Neuron (in vitro differentiated cells): ENCODE measurements around the gene GFOD1.

Experiments used
- H2AFZ ChIP-seq: one replicate; pipeline ENCODE4 v1.6.1; 2013; ENCODE audit warnings: low read depth, mild to moderate bottlenecking, inconsistent platforms, low read length, moderate library complexity
- H3K27me3 ChIP-seq: one replicate; pipeline ENCODE4 v1.6.1; 2013; ENCODE audit warnings: low read length; ENCODE audit not compliant: insufficient read depth
- H3K36me3 ChIP-seq: one replicate; pipeline ENCODE4 v1.6.1; 2013; ENCODE audit warnings: low read length; ENCODE audit not compliant: insufficient read depth
- H3K4me1 ChIP-seq: one replicate; pipeline ENCODE4 v1.6.1; 2013; ENCODE audit warnings: low read length; ENCODE audit not compliant: insufficient read depth
- H3K4me3 ChIP-seq: 2 replicates; pipeline ENCODE4 v1.5.1; 2013; ENCODE audit warnings: mild to moderate bottlenecking, low read length, moderate library complexity
- H3K9me3 ChIP-seq: one replicate; pipeline ENCODE4 v1.6.1; 2013; ENCODE audit warnings: low read length

Gene GFOD1

DNA sequence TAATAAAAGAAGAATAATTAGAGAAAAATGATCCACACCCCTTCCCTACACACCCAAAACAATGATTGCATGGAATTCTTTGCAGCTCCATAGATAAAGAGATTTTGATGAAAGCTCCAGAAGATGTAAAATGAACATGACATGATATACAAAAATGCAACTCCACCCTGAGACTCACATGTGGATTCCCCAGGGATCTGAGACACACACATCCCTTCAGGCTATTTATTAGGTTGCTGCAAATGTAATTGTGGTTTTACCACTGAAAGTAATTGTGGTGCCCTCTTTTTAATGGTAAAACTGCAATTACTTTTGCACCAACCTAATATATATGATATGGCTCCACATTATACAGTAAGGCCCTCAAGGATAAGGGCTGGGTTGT lies 118.7 kb downstream of the GFOD1 start:
- Histone ChIP-seq H3K27me3 (no peaks in the 10 kb centered on the region), H3K4me1 (peaks cover 20% of the 10 kb centered on the region), H3K9me3 (no peaks in the 10 kb centered on the region), H3K4me3 (no peak overlapping the region), H3K36me3 (no peaks in the 10 kb centered on the region), H2AFZ (no peak overlapping the region)

DNA sequence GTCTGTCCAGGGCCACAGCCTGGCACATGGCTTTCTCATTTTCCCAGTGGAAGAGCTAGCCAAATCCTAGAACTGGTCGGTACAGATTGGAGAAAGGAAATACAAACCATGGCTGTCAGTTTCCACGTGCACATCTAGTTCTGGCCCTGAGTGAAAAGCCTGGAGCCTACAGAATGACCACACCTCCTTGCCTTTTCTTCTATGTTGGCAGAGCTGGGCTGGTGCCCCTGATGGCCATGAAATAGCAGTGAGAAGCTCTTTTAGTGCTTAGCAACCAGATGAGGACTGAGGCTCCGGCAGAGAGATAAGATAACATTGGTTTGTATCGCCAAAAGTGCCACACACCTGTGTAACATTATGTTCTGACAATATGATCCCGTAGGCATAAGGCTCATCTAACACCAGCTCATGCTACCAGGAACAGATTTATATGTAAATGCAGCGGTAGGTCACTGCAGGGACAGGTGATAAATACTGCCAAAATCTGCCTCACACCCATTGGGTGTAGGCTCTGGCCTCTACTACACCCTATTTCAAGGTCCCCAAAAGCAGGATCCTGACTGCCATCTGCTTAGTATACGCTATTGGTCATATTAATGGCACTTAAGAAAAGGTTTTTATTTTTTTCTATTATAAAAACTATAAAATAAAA lies 119.2 kb downstream of the GFOD1 start:
- Histone ChIP-seq H3K4me3 (no peak overlapping the region), H3K27me3 (no peaks in the 10 kb centered on the region), H2AFZ (no peak overlapping the region), H3K4me1 (peaks cover 20% of the 10 kb centered on the region), H3K9me3 (no peaks in the 10 kb centered on the region), H3K36me3 (no peaks in the 10 kb centered on the region)

DNA sequence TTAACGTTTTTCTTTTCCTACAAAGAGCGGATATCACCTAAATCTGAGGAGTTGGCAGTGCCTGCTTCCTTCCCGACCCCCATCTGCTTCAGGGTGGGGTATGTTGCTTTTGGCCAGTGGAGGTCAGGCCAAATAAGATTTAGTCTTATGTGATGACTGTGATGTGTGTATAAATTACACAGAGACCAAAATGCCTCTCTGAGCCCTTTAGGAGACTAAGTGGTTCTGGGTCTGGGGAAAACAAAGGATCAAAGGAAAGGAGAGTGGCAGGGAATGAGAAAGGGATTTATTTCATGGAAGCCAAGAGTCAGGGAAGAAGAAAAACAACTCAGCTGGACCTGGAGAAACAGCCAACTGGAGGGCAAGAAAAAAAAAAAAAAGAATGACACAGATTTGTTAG lies 120.0 kb downstream of the GFOD1 start:
- H3K27me3 ChIP-seq: no peaks in the 10 kb centered on the region
- no peaks in the 10 kb centered on the region for H3K36me3 ChIP-seq
- peaks cover 23% of the 10 kb centered on the region for H3K4me1 ChIP-seq
- H3K9me3 ChIP-seq: no peaks in the 10 kb centered on the region
- no peak overlapping the region for H3K4me3 ChIP-seq
- no peak overlapping the region for H2AFZ ChIP-seq

DNA sequence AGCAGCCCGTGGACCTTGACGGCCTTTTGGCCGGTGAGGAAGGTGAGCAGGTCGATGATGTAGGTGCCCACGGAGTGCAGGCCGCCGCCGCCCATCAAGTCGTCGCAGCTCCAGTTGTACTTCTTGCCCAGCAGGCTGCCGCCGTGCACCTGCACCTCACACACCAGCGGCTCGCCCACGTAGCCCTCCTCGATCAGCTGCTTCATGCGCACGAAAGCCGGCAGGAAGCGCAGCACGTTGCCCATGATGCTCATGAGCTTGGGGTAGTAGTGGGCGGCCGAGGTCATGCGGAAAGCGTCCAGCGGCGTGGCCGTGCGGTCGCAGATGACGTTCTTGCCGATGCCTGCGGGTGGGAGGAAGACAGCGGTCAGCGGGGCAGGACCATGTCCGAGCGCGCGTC lies 122.1 kb downstream of the GFOD1 start:
- H3K9me3 ChIP-seq: no peaks in the 10 kb centered on the region
- no peaks in the 10 kb centered on the region for H3K27me3 ChIP-seq
- H2AFZ ChIP-seq: no peak overlapping the region
- H3K4me1 ChIP-seq: peaks cover 16% of the 10 kb centered on the region
- no peaks in the 10 kb centered on the region for H3K36me3 ChIP-seq
- no peak overlapping the region for H3K4me3 ChIP-seq

- H3K9me3 ChIP-seq: no peaks in the 10 kb centered on the region
- H3K4me3 ChIP-seq: no peak overlapping the region
- no peak overlapping the region for H2AFZ ChIP-seq
- H3K27me3 ChIP-seq: no peaks in the 10 kb centered on the region
- H3K36me3 ChIP-seq: no peaks in the 10 kb centered on the region
- H3K4me1 ChIP-seq: peaks cover 16% of the 10 kb centered on the region
Observed at GRCh38 chr6:13364842-13365241, 122.6 kb downstream of the GFOD1 start.

- Histone ChIP-seq H3K27me3 (no peaks in the 10 kb centered on the region), H3K9me3 (no peaks in the 10 kb centered on the region), H2AFZ (no peak overlapping the region), H3K4me3 (no peak overlapping the region), H3K4me1 (peaks cover 12% of the 10 kb centered on the region), H3K36me3 (no peaks in the 10 kb centered on the region)
Observed at GRCh38 chr6:13362412-13362811, 125.0 kb downstream of the GFOD1 start.

- no peaks in the 10 kb centered on the region for H3K27me3 ChIP-seq
- H3K4me3 ChIP-seq: no peak overlapping the region
- H3K9me3 ChIP-seq: no peaks in the 10 kb centered on the region
- no peak overlapping the region for H2AFZ ChIP-seq
- H3K4me1 ChIP-seq: peaks cover 8% of the 10 kb centered on the region
- H3K36me3 ChIP-seq: no peaks in the 10 kb centered on the region
Observed at GRCh38 chr6:13360671-13361540, 126.5 kb downstream of the GFOD1 start.

DNA sequence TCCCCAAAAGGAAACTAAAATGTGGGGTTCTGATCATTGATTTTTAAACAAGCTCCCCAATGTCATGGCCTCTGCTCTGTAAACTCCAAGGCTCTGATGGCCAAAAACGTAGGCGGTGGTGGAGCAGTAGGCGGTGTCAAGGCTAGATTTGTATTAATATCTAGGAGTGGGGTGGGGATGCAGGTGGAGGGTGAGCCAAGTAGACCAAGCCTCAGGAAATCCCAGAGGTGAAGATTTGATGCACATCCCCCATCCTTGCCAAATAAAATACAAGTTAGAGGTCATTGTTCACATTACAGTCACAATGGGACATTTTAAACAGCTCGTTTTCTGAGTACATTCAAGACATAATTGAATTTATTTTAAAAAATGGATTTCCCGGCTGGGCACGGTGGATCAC lies 128.1 kb downstream of the GFOD1 start:
- Histone ChIP-seq H3K27me3 (no peaks in the 10 kb centered on the region), H3K9me3 (no peaks in the 10 kb centered on the region), H3K36me3 (no peaks in the 10 kb centered on the region), H3K4me1 (peaks cover 15% of the 10 kb centered on the region), H3K4me3 (no peak overlapping the region), H2AFZ (no peak overlapping the region)

DNA sequence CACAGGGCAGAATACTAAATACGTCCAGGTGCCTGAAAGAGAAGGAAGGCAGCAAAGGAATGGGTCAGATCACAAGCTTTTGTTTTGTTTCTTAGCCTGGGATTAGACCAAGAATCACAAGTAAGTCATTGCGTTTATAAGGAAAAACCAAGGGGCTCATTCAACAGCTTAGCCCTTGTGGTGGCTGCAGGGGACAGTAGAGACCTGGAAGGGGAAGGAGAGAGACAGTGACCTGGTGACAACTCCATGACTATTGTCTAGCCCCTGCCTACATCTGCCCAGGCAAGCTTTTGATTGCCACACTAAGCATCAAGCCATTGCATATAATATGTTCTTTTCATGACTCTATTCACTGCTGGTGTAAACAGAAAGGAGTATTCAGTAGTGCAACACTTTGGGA lies 128.9 kb downstream of the GFOD1 start:
- Histone ChIP-seq H3K27me3 (no peaks in the 10 kb centered on the region), H3K36me3 (no peaks in the 10 kb centered on the region), H3K4me3 (no peak overlapping the region), H3K4me1 (peaks cover 15% of the 10 kb centered on the region), H3K9me3 (no peaks in the 10 kb centered on the region), H2AFZ (no peak overlapping the region)

GRCh38 chr6:13357551-13358075 lies 129.8 kb downstream of the GFOD1 start:
- no peaks in the 10 kb centered on the region for H3K9me3 ChIP-seq
- H2AFZ ChIP-seq: no peak overlapping the region
- H3K4me3 ChIP-seq: no peak overlapping the region
- no peaks in the 10 kb centered on the region for H3K27me3 ChIP-seq
- no peaks in the 10 kb centered on the region for H3K36me3 ChIP-seq
- peaks cover 13% of the 10 kb centered on the region for H3K4me1 ChIP-seq

DNA sequence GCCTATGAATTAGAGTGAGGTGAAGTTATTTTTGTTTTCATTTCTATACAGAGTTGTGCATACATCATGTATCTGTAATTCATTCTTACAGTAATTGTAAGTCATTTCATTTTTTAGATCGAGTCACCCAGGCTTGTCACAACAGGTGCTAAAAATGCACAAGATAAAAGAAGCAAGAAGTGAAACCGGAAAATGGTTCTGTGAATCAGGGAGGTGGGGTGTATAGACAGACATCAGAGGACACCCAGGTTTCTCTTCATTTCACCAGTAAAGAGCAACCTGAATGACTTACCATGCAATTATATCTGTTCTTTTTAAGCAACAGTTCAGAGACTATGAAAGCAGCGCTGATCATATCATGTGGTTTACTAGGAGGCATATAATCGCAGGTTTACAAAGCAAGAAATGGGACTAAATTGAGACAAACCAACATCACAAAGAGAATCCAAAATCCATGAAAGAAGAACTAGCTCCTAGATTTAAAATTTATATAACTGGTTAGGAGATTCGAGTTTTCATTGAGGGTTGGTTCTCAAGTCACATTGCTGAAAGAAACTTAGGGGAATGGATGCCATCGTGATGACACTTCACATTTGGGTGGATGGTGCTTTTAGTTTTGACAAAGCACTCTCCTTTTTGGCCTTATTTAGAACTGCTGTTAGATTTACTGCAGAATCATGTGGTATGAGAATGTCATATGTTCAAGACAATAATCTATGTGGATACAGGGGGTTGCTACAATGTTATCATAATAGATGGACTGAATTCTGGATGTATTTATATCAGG lies 131.2 kb downstream of the GFOD1 start:
- no peak overlapping the region for H2AFZ ChIP-seq
- no peaks in the 10 kb centered on the region for H3K36me3 ChIP-seq
- no peaks in the 10 kb centered on the region for H3K27me3 ChIP-seq
- no peaks in the 10 kb centered on the region for H3K9me3 ChIP-seq
- no peak overlapping the region for H3K4me3 ChIP-seq
- H3K4me1 ChIP-seq: peaks cover 15% of the 10 kb centered on the region

DNA sequence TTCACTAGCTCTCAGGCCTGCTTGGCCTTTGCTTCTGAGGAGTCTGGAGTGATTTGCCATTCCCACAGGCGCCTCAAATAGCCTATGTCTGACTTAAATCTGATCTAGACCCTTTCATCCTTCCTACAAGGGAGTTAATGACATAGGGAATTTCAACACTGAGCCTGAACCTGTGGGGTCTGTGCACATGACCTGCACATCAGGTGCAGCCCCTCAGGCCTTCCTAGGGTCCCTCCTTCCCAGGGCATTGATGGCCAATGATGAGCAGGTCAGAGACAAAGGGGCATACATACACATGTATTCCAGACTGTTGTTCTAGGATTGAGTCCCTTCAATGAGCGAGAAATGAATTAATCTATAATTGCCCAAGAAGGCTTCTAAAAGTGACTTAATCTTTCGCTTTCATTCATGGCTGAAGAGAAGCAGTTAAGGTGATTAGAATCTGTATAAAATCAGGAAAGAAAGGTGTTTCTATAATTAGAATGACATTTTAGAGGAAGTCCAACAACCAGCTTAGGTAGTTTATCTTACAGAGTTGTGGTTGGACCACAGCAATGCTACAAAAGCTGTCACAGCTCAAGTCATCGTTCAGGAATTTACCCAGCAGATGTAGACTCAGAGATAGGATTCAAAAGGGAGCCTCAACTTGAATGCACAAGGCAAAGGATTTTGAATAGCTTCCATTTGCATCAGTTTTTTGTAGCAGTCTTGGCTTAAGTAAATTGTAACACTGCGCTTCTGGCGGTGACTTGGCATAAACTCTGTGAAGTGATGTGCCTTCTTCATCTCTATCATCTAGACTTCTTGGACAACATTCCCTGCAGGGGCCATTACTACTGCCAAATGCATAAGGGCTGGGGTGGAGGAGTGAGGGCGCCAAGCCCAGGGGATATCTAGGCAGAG lies 132.1 kb downstream of the GFOD1 start:
- H2AFZ ChIP-seq: no peak overlapping the region
- H3K4me3 ChIP-seq: no peak overlapping the region
- peaks cover 24% of the 10 kb centered on the region for H3K4me1 ChIP-seq
- no peaks in the 10 kb centered on the region for H3K36me3 ChIP-seq
- no peaks in the 10 kb centered on the region for H3K9me3 ChIP-seq
- H3K27me3 ChIP-seq: no peaks in the 10 kb centered on the region
